H54 (cell line): ENCODE results near the gene MREG.
"Not testable (repeated sequence)": the region's sequence is repeated elsewhere in the genome, so short reads cannot be mapped to it uniquely, and the experiment has no call there.

Experiments used
- DNase-seq: peaks from one replicate; pipeline ENCODE4 v3.0.0; 2011; ENCODE audit warnings: low spot score, mixed read lengths; ENCODE audit not compliant: insufficient read length
- FAIRE-seq: peaks from 3 replicates; lab custom pipeline; 2011; peaks lifted over from hg19 to GRCh38; lab: Jason Lieb, UNC
- POLR2A ChIP-seq: IDR thresholded peaks from 2 replicates; pipeline ENCODE4 v1.6.1; 2011; ENCODE audit warnings: low read depth, mild to moderate bottlenecking, low read length

MREG gene

GRCh38 chr2:215985257-215985656 lies 28.1 kb downstream of the MREG start:
- FAIRE-seq (no peak), DNase-seq (no peak)
- no peak for TF ChIP-seq POLR2A

- TF ChIP-seq POLR2A = no peak
- FAIRE-seq (no peak), DNase-seq (no peak)
Measured at GRCh38 chr2:215984661-215985060, 28.7 kb downstream of the MREG start.

GRCh38 chr2:215983581-215984351 lies 29.6 kb downstream of the MREG start:
- DNase-seq (no peak), FAIRE-seq (no peak)
- no peak for TF ChIP-seq POLR2A

GRCh38 chr2:215982465-215982875 lies 30.9 kb downstream of the MREG start:
- TF ChIP-seq POLR2A = no peak
- FAIRE-seq = peak; percentile 98
- DNase-seq = peak; percentile 55

GRCh38 chr2:215981115-215981514 lies 32.2 kb downstream of the MREG start:
- FAIRE-seq = no peak
- no peak for TF ChIP-seq POLR2A
- DNase-seq = no peak

- FAIRE-seq (no peak), DNase-seq (no peak)
- TF ChIP-seq POLR2A = no peak
Measured at GRCh38 chr2:215979620-215980019, 33.7 kb downstream of the MREG start.

- DNase-seq = no peak
- no peak for TF ChIP-seq POLR2A
- no peak for FAIRE-seq
Measured at GRCh38 chr2:215974700-215975429, 38.5 kb downstream of the MREG start.

GRCh38 chr2:215973954-215974699 lies 39.2 kb downstream of the MREG start:
- FAIRE-seq (no peak), DNase-seq (peak; percentile 28)
- TF ChIP-seq POLR2A = no peak

- DNase-seq (no peak), FAIRE-seq (no peak)
- no peak for TF ChIP-seq POLR2A
Measured at GRCh38 chr2:215973145-215973792, 40.1 kb downstream of the MREG start.

GRCh38 chr2:215971671-215972070 lies 41.7 kb downstream of the MREG start:
- DNase-seq (no peak), FAIRE-seq (no peak)
- TF ChIP-seq POLR2A = no peak

- not testable (repeated sequence) for FAIRE-seq, DNase-seq
Measured at GRCh38 chr2:215970894-215971293, 42.5 kb downstream of the MREG start.

GRCh38 chr2:215970425-215970824 lies 42.9 kb downstream of the MREG start:
- no peak for DNase-seq
- no peak for TF ChIP-seq POLR2A
- no peak for FAIRE-seq

GRCh38 chr2:215969131-215969841 lies 44.1 kb downstream of the MREG start:
- no peak for TF ChIP-seq POLR2A
- FAIRE-seq (no peak), DNase-seq (no peak)
